K562 (cell line): ENCODE data around the gene PRPF8. TPM values are rescaled to one million over a fixed set of nuclear protein-coding genes. Genes with fewer than 3 reads are reported as not detected.

Experiments used
- BHLHE40 ChIP-seq: IDR thresholded peaks from 2 replicates; pipeline ENCODE4 v1.6.1; 2011; ENCODE audit warnings: low read length, improper control_type of control experiment
- CBFA2T3 ChIP-seq: fragments of 450-650 bp; IDR thresholded peaks from 2 replicates; pipeline ENCODE4 v1.6.1; 2017
- CCAR2 ChIP-seq: fragments of 200-400 bp; formaldehyde crosslinking; IDR thresholded peaks from 2 replicates; pipeline ENCODE4 v1.6.1; 2017; ENCODE audit warnings: mild to moderate bottlenecking, low read depth, low read length
- ERF ChIP-seq: fragments of 450-650 bp; formaldehyde crosslinking; IDR thresholded peaks from 2 replicates; pipeline ENCODE4 v1.4.0; 2020; ENCODE audit warnings: mild to moderate bottlenecking, mixed read lengths
- HDAC6 ChIP-seq: IDR thresholded peaks from 2 replicates; pipeline ENCODE4 v1.6.1; 2012; ENCODE audit warnings: low read depth, mild to moderate bottlenecking, control low read depth, inconsistent platforms, low read length, moderate library complexity
- HNRNPUL1 ChIP-seq: fragments of 200-400 bp; formaldehyde crosslinking; IDR thresholded peaks from 2 replicates; pipeline ENCODE4 v1.6.1; 2017; ENCODE audit warnings: low read length
- KDM1A ChIP-seq, 2 experiments: fragments of 450-650 bp; IDR thresholded peaks; 2 replicates each; pipeline ENCODE4 v1.6.1; 2016; ENCODE audit warnings: mild to moderate bottlenecking in 2 of 2
- LARP7 ChIP-seq: fragments of 450-650 bp; IDR thresholded peaks from 2 replicates; pipeline ENCODE4 v1.6.1; 2016
- MECOM ChIP-seq: fragments of 250-450 bp; sonication (Bioruptor Pico); IDR thresholded peaks from 2 replicates; pipeline ENCODE4 v1.8.0; 2022; ENCODE audit warnings: inconsistent platforms
- NCOR1 ChIP-seq: fragments of 450-650 bp; IDR thresholded peaks from 2 replicates; pipeline ENCODE4 v1.6.1; 2016; ENCODE audit warnings: mild to moderate bottlenecking, moderate library complexity
- PKNOX1 ChIP-seq: fragments of 450-650 bp; IDR thresholded peaks from 2 replicates; pipeline ENCODE4 v1.6.1; 2016
- POLR2B ChIP-seq: fragments of 450-650 bp; IDR thresholded peaks from 2 replicates; pipeline ENCODE4 v1.6.1; 2018; ENCODE audit warnings: low read depth; ENCODE audit not compliant: partially characterized antibody
- PRDM10 ChIP-seq: fragments of 450-650 bp; IDR thresholded peaks from 2 replicates; pipeline ENCODE4 v1.6.1; 2018; ENCODE audit not compliant: partially characterized antibody
- TCF3 ChIP-seq: sonication (generic); formaldehyde crosslinking; IDR thresholded peaks from 2 replicates; pipeline ENCODE4 v1.4.0; 2020; ENCODE audit warnings: mild to moderate bottlenecking, missing genetic modification reagents
- YY1 ChIP-seq, 3 experiments: IDR thresholded peaks; 2 replicates each; pipeline ENCODE4 v1.6.1; 2011; ENCODE audit warnings: low read length in 2 of 3, mild to moderate bottlenecking in 2 of 3, moderate library complexity in 2 of 3, borderline replicate concordance in 1 of 3, control low read depth in 1 of 3, low read depth in 1 of 3; ENCODE audit not compliant: insufficient read depth in 3 of 3, insufficient replicate concordance in 2 of 3, control insufficient read depth in 1 of 3, insufficient read length in 1 of 3; ENCODE audit errors: extremely low read depth in 1 of 3
- ZFP30 ChIP-seq: fragments of 250-450 bp; sonication (Bioruptor Pico); IDR thresholded peaks from 2 replicates; pipeline ENCODE4 v1.8.0; 2022; ENCODE audit warnings: moderate library complexity, mild to moderate bottlenecking, inconsistent platforms, borderline replicate concordance
- ZNF12 ChIP-seq: sonication (generic); formaldehyde crosslinking; IDR thresholded peaks from 2 replicates; pipeline ENCODE4 v1.4.0; 2020; ENCODE audit warnings: mild to moderate bottlenecking, missing genetic modification reagents
- ZNF239 ChIP-seq: fragments of 250-450 bp; sonication (Bioruptor Pico); IDR thresholded peaks from 2 replicates; pipeline ENCODE4 v1.4.0; 2020; ENCODE audit warnings: mild to moderate bottlenecking
- ZNF347 ChIP-seq: fragments of 450-650 bp; formaldehyde crosslinking; IDR thresholded peaks from 2 replicates; pipeline ENCODE4 v1.4.0; 2020; ENCODE audit warnings: low read depth, mild to moderate bottlenecking, moderate library complexity
- ZNF395 ChIP-seq: fragments of 200-800 bp; sonication (Bioruptor generic); IDR thresholded peaks from 2 replicates; pipeline ENCODE4 v1.6.1; 2017; ENCODE audit warnings: missing genetic modification characterization, missing compliant biosample characterization
- ZNF75A ChIP-seq: fragments of 450-650 bp; formaldehyde crosslinking; IDR thresholded peaks from 2 replicates; pipeline ENCODE4 v1.4.0; 2020; ENCODE audit warnings: mild to moderate bottlenecking
- ZNF764 ChIP-seq: fragments of 250-450 bp; sonication (Bioruptor Pico); IDR thresholded peaks from 2 replicates; pipeline ENCODE4 v1.4.0; 2020; ENCODE audit warnings: low read depth, mild to moderate bottlenecking, moderate library complexity
- polyA plus RNA-seq, 8 experiments: library from polyadenylated mRNA; depleted of rRNA in 4 of 8; stranded (reverse) in 5 of 8; unstranded in 3 of 8; fragments of >200 nt; fragmentation: Nextera tagmentation in 2 of 8; fragmentation: Illumina TruSeq in 1 of 8; extraction: Ambion mirVana in 2 of 8; extraction: Trizol in 1 of 8; gene quantifications; 2 replicates each; pipeline versions ENCODE4 v1.2.1 to v1.2.3, GENCODE V29; 2011 to 2014; ENCODE audit warnings: inconsistent platforms in 1 of 8, missing spikeins in 1 of 8
- total RNA-seq, 7 experiments: library from RNA; depleted of rRNA in 6 of 7; stranded (reverse); fragments of >200 nt in 6 of 7; fragmentation: Illumina TruSeq in 2 of 7; extraction: Trizol in 2 of 7; gene quantifications; 2 replicates each; pipeline versions ENCODE4 v1.2.1 to v1.2.3, GENCODE V29; 2011 to 2021; ENCODE audit warnings: low replicate concordance in 1 of 7
- TF ChIP-seq, protein P1 (sequence below): sonication (generic); IDR thresholded peaks from 2 replicates; pipeline ENCODE4 v1.6.1; 2016

PRPF8 gene
- total and polyA plus RNA-seq, 9 of the 15 experiments (the other 6 are each of a cell fraction or from before 2014, with no cell fraction given): 64.3 to 294 (median 85.9) TPM

- no peak for TF ChIP-seq PRDM10
- 0 out of 2 replicates have a peak, but pooled peaks have one; percentile 26 for TF ChIP-seq BHLHE40
- TF ChIP-seq HNRNPUL1: no peak
- TF ChIP-seq, protein P1, sequence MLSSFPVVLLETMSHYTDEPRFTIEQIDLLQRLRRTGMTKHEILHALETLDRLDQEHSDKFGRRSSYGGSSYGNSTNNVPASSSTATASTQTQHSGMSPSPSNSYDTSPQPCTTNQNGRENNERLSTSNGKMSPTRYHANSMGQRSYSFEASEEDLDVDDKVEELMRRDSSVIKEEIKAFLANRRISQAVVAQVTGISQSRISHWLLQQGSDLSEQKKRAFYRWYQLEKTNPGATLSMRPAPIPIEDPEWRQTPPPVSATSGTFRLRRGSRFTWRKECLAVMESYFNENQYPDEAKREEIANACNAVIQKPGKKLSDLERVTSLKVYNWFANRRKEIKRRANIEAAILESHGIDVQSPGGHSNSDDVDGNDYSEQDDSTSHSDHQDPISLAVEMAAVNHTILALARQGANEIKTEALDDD: no peak
- TF ChIP-seq ZNF12 (CRISPR knock-in tag): no peak
- no peak for TF ChIP-seq HDAC6
- TF ChIP-seq ZNF347 (CRISPR knock-in tag): no peak
- TF ChIP-seq KDM1A (IDR thresholded peaks at IDR 0.05): peak; percentile 80 to 85; a peak in 3 of 4 replicates
- no peak for TF ChIP-seq ERF
- no peak for TF ChIP-seq ZNF764 (CRISPR knock-in tag)
- no peak for TF ChIP-seq ZNF395 (CRISPR knock-in tag)
- no peak for TF ChIP-seq YY1 (IDR thresholded peaks at IDR 0.05; ENCODE audit: borderline replicate concordance in 1 of 3, control insufficient read depth in 1 of 3, extremely low read depth in 1 of 3, insufficient read depth in 3 of 3, insufficient read length in 1 of 3, insufficient replicate concordance in 2 of 3, low read depth in 1 of 3, low read length in 2 of 3)
- no peak for TF ChIP-seq MECOM (CRISPR knock-in tag)
- TF ChIP-seq PKNOX1: no peak
- peak; percentile 75 for TF ChIP-seq TCF3 (CRISPR knock-in tag)
- TF ChIP-seq ZNF239 (CRISPR knock-in tag): no peak
- TF ChIP-seq NCOR1: peak; percentile 39; the same call in 1 of the 2 replicates
- no peak for TF ChIP-seq ZFP30 (CRISPR knock-in tag)
- TF ChIP-seq CCAR2: no peak
- peak; percentile 84 for TF ChIP-seq CBFA2T3
- no peak for TF ChIP-seq LARP7
- no peak for TF ChIP-seq ZNF75A (CRISPR knock-in tag)
- TF ChIP-seq POLR2B: no peak
Observed at GRCh38 chr17:1625581-1625980, 59.1 kb downstream of the PRPF8 start (continued).
